Measurements from ENCODE around the gene PAM. TPM values are rescaled to one million over a fixed set of nuclear protein-coding genes. Genes with fewer than 3 reads are reported as not detected.

The PAM gene
- total and polyA plus RNA-seq, 11 donors, result 569 to 1,548 (median 1,087) TPM

DNA sequence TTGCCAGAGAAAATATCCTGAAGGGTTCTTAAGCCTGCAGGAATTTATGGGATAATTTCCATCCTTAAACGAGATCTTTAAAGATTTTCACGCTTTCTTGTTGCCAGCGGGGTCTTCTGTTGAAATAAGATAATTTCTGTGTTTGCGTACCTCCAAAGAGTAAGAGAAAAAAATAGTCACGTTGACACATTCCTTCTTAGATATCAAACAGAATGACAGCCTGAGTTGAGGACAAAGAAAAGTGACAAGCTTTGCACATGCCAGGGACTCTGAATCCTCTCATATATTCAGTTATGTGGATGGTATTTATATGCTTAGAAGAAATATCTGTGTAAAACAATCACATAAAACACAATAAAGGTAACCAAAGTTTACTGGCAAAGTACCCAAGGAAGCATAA, 21.6 kb upstream of the PAM start:
- TF ChIP-seq, protein P1, sequence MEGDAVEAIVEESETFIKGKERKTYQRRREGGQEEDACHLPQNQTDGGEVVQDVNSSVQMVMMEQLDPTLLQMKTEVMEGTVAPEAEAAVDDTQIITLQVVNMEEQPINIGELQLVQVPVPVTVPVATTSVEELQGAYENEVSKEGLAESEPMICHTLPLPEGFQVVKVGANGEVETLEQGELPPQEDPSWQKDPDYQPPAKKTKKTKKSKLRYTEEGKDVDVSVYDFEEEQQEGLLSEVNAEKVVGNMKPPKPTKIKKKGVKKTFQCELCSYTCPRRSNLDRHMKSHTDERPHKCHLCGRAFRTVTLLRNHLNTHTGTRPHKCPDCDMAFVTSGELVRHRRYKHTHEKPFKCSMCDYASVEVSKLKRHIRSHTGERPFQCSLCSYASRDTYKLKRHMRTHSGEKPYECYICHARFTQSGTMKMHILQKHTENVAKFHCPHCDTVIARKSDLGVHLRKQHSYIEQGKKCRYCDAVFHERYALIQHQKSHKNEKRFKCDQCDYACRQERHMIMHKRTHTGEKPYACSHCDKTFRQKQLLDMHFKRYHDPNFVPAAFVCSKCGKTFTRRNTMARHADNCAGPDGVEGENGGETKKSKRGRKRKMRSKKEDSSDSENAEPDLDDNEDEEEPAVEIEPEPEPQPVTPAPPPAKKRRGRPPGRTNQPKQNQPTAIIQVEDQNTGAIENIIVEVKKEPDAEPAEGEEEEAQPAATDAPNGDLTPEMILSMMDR (IDR thresholded peaks at IDR 0.05), result no peak
- no peak for TF ChIP-seq POLR2A (IDR thresholded peaks at IDR 0.05)
- intact Hi-C loops (cut with DNase I), result no loop called here
- no peak overlapping the region for H3K27ac ChIP-seq

GRCh38 chr5:102737161-102737560, 17.9 kb upstream of the PAM start:
- no peak for DNase-seq
- no peaks in the 10 kb centered on the region for H3K9me3 ChIP-seq
- WGBS, 4 donors, result 64 to 77% (median 68%) methylated on average over 1 of the region's 1 CpG
- H3K4me1 ChIP-seq, result no peaks in the 10 kb centered on the region
- H3K4me3 ChIP-seq, result no peak overlapping the region
- TF ChIP-seq, protein P1 (IDR thresholded peaks at IDR 0.05), result no peak
- no peak for TF ChIP-seq POLR2A (IDR thresholded peaks at IDR 0.05)
- H3K27me3 ChIP-seq, result no peaks in the 10 kb centered on the region
- intact Hi-C loops (cut with DNase I), result no loop called here
- H3K36me3 ChIP-seq, result no peaks in the 10 kb centered on the region
- ATAC-seq, result no peak
- H3K27ac ChIP-seq, result no peak overlapping the region

More for the DNA sequence above, 21.6 kb upstream of the PAM start:
- Histone ChIP-seq H3K27me3 (no peaks in the 10 kb centered on the region), H3K9me3 (no peaks in the 10 kb centered on the region), H3K4me3 (no peak overlapping the region), H3K36me3 (no peaks in the 10 kb centered on the region), H3K4me1 (no peaks in the 10 kb centered on the region)
- DNase-seq (no peak), ATAC-seq (no peak)
- 63 to 73% (median 66%) methylated on average over 5 of the region's 5 CpGs for WGBS, 4 donors

DNA sequence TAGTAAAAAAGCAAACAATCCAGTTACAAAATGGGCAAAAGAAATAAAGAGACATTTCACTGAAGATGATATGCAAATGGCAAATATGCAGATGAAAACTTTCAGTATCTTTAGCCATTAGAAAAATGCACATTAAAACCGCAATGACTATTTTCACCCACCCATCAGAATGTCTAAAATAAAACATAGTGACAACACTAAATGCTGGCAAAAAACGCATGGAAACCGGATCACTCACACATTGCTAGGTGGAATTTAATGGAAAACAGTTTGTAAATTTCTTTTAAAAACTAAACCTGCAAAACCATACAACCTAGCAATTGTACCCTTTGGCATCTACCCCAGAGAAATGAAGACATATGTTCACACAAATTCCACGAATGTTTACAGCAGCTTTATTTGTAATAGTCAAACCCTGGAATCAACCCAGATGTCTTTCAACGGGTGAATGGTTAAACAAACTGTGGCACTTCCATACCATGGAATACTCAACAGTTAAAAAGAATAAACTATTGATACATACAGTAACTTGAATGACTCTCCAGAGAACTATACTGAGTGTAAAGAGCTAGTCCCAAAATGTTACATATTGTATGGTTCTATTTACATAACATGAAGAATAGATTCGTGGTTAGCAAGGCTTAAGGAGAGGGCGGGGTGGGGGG, 17.2 kb upstream of the PAM start:
- DNase-seq (no peak), ATAC-seq (no peak)
- Histone ChIP-seq H3K4me3 (no peak overlapping the region), H3K36me3 (no peaks in the 10 kb centered on the region), H3K9me3 (no peaks in the 10 kb centered on the region), H3K27ac (no peak overlapping the region), H3K4me1 (no peaks in the 10 kb centered on the region), H3K27me3 (no peaks in the 10 kb centered on the region)
- TF ChIP-seq, protein P1 (IDR thresholded peaks at IDR 0.05), result no peak
- no peak for TF ChIP-seq POLR2A (IDR thresholded peaks at IDR 0.05)
- WGBS, 4 donors, result 74 to 78% (median 76%) methylated on average over 7 of the region's 7 CpGs
- intact Hi-C loops (cut with DNase I), result no loop called here

GRCh38 chr5:102740515-102740914, 14.6 kb upstream of the PAM start:
- DNase-seq (no peak), ATAC-seq (no peak)
- TF ChIP-seq, protein P1 (IDR thresholded peaks at IDR 0.05), result no peak
- no peak for TF ChIP-seq POLR2A (IDR thresholded peaks at IDR 0.05)
- Histone ChIP-seq H3K4me3 (no peak overlapping the region), H3K9me3 (no peaks in the 10 kb centered on the region), H3K4me1 (no peaks in the 10 kb centered on the region), H3K27me3 (no peaks in the 10 kb centered on the region), H3K36me3 (no peaks in the 10 kb centered on the region), H3K27ac (no peak overlapping the region)
- intact Hi-C loops (cut with DNase I), result loop anchor here in 1 of 10 donors (5.0 kb wide), 1 partner anchor 48 kb away; no protein-coding TSS in a partner anchor
- 79 to 82% (median 80%) methylated on average over 2 of the region's 2 CpGs for WGBS, 4 donors

Data from heart left ventricle (tissue), 16 donors.